GM12878 (cell line): Measurements from ENCODE around the gene DENND1C. TPM values are rescaled to one million over a fixed set of nuclear protein-coding genes. Genes with fewer than 3 reads are reported as not detected.

Source experiments
- CHD1 ChIP-seq: IDR thresholded peaks from 2 replicates; pipeline ENCODE4 v1.6.1; 2012; ENCODE audit warnings: low read depth, low read length, improper control_type of control experiment
- KLF5 ChIP-seq: fragments of 450-650 bp; IDR thresholded peaks from 2 replicates; pipeline ENCODE4 v1.6.1; 2014; ENCODE audit warnings: mild to moderate bottlenecking; ENCODE audit not compliant: partially characterized antibody
- MEF2B ChIP-seq: fragments of 450-650 bp; IDR thresholded peaks from 2 replicates; pipeline ENCODE4 v1.6.1; 2018; ENCODE audit warnings: mild to moderate bottlenecking, moderate library complexity; ENCODE audit not compliant: partially characterized antibody, poor library complexity, severe bottlenecking
- SREBF2 ChIP-seq: IDR thresholded peaks from 2 replicates; pipeline ENCODE4 v1.6.1; 2012; ENCODE audit warnings: mild to moderate bottlenecking, low read length
- TCF12 ChIP-seq: IDR thresholded peaks from 2 replicates; pipeline ENCODE4 v1.6.1; 2011; ENCODE audit warnings: low read depth, mild to moderate bottlenecking, low read length
- ZNF217 ChIP-seq: fragments of 450-650 bp; IDR thresholded peaks from 2 replicates; pipeline ENCODE4 v1.6.1; 2017; ENCODE audit warnings: antibody characterized with exemption, mild to moderate bottlenecking
- ZNF274 ChIP-seq: IDR thresholded peaks from one replicate; pipeline ENCODE4 v1.8.0; 2011; ENCODE audit not compliant: insufficient read length, insufficient read depth
- ZZZ3 ChIP-seq: IDR thresholded peaks from 2 replicates; pipeline ENCODE4 v1.6.1; 2011; ENCODE audit warnings: low read depth; ENCODE audit not compliant: control insufficient read depth, insufficient read length
- polyA plus RNA-seq, 11 experiments: library from polyadenylated mRNA; depleted of rRNA in 4 of 11; unstranded in 6 of 11; stranded (reverse) in 5 of 11; fragments of >200 nt; fragmentation: Nextera tagmentation in 4 of 11; fragmentation: Illumina TruSeq in 1 of 11; extraction: Ambion mirVana in 4 of 11; extraction: Trizol in 1 of 11; gene quantifications; 1 replicate in 1 of 11; 2 replicates in 10 of 11; pipeline versions ENCODE4 v1.2.1 to v1.2.3, GENCODE V29; 2011 to 2016; ENCODE audit warnings: inconsistent platforms in 2 of 11, missing spikeins in 2 of 11, low read depth in 1 of 11
- total RNA-seq, 4 experiments: library from RNA; depleted of rRNA in 3 of 4; stranded (reverse); fragments of >200 nt in 3 of 4; fragmentation: Illumina TruSeq in 1 of 4; extraction: Trizol in 1 of 4; gene quantifications; 2 replicates each; pipeline versions ENCODE4 v1.2.1 to v1.2.3, GENCODE V29; 2013 to 2021
- TF ChIP-seq, protein P1 (sequence below), 3 experiments: IDR thresholded peaks in 2 of 3; conservative IDR thresholded peaks in 1 of 3; 2 replicates each; pipeline ENCODE4 v1.5.1; 2011; ENCODE audit warnings: low read depth in 3 of 3, low read length in 3 of 3, mild to moderate bottlenecking in 3 of 3, control low read depth in 2 of 3, moderate library complexity in 2 of 3, inconsistent platforms in 1 of 3, mixed read lengths in 1 of 3; ENCODE audit not compliant: control insufficient read depth in 2 of 3, insufficient read depth in 1 of 3; ENCODE audit errors: extremely low read depth in 1 of 3
- TF ChIP-seq, protein P2 (sequence below): fragments of 450-650 bp; IDR thresholded peaks from 2 replicates; pipeline ENCODE4 v1.6.1; 2017; ENCODE audit warnings: antibody characterized with exemption, mild to moderate bottlenecking, moderate library complexity
- TF ChIP-seq, protein P3 (sequence below): IDR thresholded peaks from 2 replicates; pipeline ENCODE4 v1.6.1; 2012; ENCODE audit warnings: low read depth, low read length, improper control_type of control experiment
- TF ChIP-seq, protein P4 (sequence below): fragments of 150-350 bp; IDR thresholded peaks from 2 replicates; pipeline ENCODE4 v1.6.1; 2016; ENCODE audit warnings: low read depth, low read length
- TF ChIP-seq, protein P5 (sequence below): fragments of 150-350 bp; IDR thresholded peaks from 2 replicates; pipeline ENCODE4 v1.6.1; 2014; ENCODE audit warnings: mild to moderate bottlenecking, low read depth, low read length
- TF ChIP-seq, protein P6 (sequence below): fragments of 450-650 bp; conservative IDR thresholded peaks from 2 replicates; pipeline ENCODE4 v1.6.1; 2017; ENCODE audit warnings: mild to moderate bottlenecking, moderate library complexity

Gene DENND1C
- total and polyA plus RNA-seq, 10 of the 15 experiments (the other 5 are each of a cell fraction or from before 2014, with no cell fraction given) = 2.4 to 54.3 (median 32.7) TPM

DNA sequence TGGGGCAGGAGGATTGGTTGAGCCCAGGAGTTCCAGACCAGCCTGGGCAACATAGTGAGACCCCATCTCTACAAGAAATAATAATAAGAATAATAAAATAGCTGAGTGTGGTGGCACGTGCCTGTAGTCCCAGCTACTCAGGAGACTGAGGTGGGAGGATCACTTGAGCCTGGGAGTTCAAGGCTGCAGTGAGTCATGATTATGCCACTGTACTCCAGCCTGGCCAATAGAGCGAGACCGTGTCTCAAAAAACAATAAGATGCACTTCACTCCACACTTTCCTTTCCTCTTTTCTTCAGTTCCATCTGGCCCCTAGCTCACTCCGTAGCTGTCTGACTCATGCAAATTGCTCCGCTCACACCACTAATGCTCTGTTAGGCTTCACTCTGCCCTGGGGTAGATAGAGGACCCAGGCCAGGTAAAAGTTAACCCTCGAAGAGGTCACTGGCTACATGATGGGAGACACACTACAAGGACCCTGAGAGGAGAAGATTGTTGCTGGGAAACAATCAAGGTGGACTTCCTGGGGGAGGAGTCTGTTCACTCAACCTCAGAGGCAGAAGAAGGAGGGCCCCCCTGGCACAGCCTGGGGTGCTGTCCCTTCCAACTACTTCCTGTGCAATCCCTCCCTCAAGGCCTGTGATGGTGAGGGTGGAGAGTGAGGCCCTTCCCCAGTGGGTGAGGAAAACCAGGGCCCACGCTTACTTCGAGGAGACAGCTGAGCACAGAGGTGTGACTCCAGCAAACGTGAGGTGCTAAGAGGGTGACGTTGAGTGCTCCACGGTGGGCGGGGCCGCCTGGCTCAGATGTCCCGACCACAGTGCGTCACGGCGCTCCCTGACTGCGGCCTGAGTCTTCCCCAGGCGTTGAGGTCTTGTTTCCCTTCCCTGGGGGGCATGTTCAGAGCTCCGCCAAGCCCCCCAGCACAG lies 40.4 kb upstream of the DENND1C start (continued):
- TF ChIP-seq, protein P1, sequence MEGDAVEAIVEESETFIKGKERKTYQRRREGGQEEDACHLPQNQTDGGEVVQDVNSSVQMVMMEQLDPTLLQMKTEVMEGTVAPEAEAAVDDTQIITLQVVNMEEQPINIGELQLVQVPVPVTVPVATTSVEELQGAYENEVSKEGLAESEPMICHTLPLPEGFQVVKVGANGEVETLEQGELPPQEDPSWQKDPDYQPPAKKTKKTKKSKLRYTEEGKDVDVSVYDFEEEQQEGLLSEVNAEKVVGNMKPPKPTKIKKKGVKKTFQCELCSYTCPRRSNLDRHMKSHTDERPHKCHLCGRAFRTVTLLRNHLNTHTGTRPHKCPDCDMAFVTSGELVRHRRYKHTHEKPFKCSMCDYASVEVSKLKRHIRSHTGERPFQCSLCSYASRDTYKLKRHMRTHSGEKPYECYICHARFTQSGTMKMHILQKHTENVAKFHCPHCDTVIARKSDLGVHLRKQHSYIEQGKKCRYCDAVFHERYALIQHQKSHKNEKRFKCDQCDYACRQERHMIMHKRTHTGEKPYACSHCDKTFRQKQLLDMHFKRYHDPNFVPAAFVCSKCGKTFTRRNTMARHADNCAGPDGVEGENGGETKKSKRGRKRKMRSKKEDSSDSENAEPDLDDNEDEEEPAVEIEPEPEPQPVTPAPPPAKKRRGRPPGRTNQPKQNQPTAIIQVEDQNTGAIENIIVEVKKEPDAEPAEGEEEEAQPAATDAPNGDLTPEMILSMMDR (IDR thresholded peaks at IDR 0.05 in 2 of 3, conservative IDR thresholded peaks at IDR 0.05 in 1 of 3; ENCODE audit: control insufficient read depth in 2 of 3, extremely low read depth in 1 of 3, insufficient read depth in 1 of 3, low read depth in 3 of 3, low read length in 3 of 3) = no peak
- TF ChIP-seq, protein P2, sequence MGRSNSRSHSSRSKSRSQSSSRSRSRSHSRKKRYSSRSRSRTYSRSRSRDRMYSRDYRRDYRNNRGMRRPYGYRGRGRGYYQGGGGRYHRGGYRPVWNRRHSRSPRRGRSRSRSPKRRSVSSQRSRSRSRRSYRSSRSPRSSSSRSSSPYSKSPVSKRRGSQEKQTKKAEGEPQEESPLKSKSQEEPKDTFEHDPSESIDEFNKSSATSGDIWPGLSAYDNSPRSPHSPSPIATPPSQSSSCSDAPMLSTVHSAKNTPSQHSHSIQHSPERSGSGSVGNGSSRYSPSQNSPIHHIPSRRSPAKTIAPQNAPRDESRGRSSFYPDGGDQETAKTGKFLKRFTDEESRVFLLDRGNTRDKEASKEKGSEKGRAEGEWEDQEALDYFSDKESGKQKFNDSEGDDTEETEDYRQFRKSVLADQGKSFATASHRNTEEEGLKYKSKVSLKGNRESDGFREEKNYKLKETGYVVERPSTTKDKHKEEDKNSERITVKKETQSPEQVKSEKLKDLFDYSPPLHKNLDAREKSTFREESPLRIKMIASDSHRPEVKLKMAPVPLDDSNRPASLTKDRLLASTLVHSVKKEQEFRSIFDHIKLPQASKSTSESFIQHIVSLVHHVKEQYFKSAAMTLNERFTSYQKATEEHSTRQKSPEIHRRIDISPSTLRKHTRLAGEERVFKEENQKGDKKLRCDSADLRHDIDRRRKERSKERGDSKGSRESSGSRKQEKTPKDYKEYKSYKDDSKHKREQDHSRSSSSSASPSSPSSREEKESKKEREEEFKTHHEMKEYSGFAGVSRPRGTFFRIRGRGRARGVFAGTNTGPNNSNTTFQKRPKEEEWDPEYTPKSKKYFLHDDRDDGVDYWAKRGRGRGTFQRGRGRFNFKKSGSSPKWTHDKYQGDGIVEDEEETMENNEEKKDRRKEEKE = no peak
- TF ChIP-seq TCF12 (peak; percentile 61; the same call in 1 of the 2 replicates), SREBF2 (no peak), CHD1 (no peak), ZNF217 (peak; percentile 71), ZZZ3 (no peak), KLF5 (peak; percentile 85), MEF2B (peak; percentile 54), ZNF274 (no peak)
- TF ChIP-seq, protein P3, sequence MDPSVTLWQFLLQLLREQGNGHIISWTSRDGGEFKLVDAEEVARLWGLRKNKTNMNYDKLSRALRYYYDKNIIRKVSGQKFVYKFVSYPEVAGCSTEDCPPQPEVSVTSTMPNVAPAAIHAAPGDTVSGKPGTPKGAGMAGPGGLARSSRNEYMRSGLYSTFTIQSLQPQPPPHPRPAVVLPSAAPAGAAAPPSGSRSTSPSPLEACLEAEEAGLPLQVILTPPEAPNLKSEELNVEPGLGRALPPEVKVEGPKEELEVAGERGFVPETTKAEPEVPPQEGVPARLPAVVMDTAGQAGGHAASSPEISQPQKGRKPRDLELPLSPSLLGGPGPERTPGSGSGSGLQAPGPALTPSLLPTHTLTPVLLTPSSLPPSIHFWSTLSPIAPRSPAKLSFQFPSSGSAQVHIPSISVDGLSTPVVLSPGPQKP = no peak
- TF ChIP-seq, protein P4, sequence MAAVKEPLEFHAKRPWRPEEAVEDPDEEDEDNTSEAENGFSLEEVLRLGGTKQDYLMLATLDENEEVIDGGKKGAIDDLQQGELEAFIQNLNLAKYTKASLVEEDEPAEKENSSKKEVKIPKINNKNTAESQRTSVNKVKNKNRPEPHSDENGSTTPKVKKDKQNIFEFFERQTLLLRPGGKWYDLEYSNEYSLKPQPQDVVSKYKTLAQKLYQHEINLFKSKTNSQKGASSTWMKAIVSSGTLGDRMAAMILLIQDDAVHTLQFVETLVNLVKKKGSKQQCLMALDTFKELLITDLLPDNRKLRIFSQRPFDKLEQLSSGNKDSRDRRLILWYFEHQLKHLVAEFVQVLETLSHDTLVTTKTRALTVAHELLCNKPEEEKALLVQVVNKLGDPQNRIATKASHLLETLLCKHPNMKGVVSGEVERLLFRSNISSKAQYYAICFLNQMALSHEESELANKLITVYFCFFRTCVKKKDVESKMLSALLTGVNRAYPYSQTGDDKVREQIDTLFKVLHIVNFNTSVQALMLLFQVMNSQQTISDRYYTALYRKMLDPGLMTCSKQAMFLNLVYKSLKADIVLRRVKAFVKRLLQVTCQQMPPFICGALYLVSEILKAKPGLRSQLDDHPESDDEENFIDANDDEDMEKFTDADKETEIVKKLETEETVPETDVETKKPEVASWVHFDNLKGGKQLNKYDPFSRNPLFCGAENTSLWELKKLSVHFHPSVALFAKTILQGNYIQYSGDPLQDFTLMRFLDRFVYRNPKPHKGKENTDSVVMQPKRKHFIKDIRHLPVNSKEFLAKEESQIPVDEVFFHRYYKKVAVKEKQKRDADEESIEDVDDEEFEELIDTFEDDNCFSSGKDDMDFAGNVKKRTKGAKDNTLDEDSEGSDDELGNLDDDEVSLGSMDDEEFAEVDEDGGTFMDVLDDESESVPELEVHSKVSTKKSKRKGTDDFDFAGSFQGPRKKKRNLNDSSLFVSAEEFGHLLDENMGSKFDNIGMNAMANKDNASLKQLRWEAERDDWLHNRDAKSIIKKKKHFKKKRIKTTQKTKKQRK = no peak
- TF ChIP-seq, protein P5, sequence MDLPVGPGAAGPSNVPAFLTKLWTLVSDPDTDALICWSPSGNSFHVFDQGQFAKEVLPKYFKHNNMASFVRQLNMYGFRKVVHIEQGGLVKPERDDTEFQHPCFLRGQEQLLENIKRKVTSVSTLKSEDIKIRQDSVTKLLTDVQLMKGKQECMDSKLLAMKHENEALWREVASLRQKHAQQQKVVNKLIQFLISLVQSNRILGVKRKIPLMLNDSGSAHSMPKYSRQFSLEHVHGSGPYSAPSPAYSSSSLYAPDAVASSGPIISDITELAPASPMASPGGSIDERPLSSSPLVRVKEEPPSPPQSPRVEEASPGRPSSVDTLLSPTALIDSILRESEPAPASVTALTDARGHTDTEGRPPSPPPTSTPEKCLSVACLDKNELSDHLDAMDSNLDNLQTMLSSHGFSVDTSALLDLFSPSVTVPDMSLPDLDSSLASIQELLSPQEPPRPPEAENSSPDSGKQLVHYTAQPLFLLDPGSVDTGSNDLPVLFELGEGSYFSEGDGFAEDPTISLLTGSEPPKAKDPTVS = no peak
- TF ChIP-seq, protein P6, sequence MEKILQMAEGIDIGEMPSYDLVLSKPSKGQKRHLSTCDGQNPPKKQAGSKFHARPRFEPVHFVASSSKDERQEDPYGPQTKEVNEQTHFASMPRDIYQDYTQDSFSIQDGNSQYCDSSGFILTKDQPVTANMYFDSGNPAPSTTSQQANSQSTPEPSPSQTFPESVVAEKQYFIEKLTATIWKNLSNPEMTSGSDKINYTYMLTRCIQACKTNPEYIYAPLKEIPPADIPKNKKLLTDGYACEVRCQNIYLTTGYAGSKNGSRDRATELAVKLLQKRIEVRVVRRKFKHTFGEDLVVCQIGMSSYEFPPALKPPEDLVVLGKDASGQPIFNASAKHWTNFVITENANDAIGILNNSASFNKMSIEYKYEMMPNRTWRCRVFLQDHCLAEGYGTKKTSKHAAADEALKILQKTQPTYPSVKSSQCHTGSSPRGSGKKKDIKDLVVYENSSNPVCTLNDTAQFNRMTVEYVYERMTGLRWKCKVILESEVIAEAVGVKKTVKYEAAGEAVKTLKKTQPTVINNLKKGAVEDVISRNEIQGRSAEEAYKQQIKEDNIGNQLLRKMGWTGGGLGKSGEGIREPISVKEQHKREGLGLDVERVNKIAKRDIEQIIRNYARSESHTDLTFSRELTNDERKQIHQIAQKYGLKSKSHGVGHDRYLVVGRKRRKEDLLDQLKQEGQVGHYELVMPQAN = no peak; the same call in 1 of the 2 replicates
